NCI-H1930 (cell line): Measurements from ENCODE around the gene DLG2.
"Not testable (repeated sequence)": the region's sequence is repeated elsewhere in the genome, so short reads cannot be mapped to it uniquely, and the experiment has no call there.

Source experiments
- DNase-seq, 2 experiments: peaks; one replicate each; lab custom pipeline; 2025; lab: John Stamatoyannopoulos, UW

Gene DLG2

GRCh38 chr11:83773950-83774880 lies 1852.9 kb downstream of the DLG2 start:
- peak; percentile 40 to 44 for DNase-seq

GRCh38 chr11:83768489-83768888 lies 1858.7 kb downstream of the DLG2 start:
- DNase-seq, result no peak

- DNase-seq, result no peak
These were observed 1860.2 kb downstream of the DLG2 start for GRCh38 chr11:83766932-83767331.

- DNase-seq, result no peak
These were observed 1862.5 kb downstream of the DLG2 start for GRCh38 chr11:83764643-83765042.

- no peak for DNase-seq
These were observed 1866.2 kb downstream of the DLG2 start for GRCh38 chr11:83760932-83761331.

- no peak for DNase-seq
These were observed 1868.0 kb downstream of the DLG2 start for GRCh38 chr11:83759148-83759547.

GRCh38 chr11:83751041-83751440 lies 1876.1 kb downstream of the DLG2 start:
- DNase-seq, result no peak

GRCh38 chr11:83746921-83747585 lies 1880.1 kb downstream of the DLG2 start:
- DNase-seq, result no peak

GRCh38 chr11:83744620-83745192 lies 1882.4 kb downstream of the DLG2 start:
- no peak for DNase-seq

- DNase-seq, result peak in 1 of 2 experiments; percentile 70
These were observed 1890.5 kb downstream of the DLG2 start for GRCh38 chr11:83736684-83737083.

GRCh38 chr11:83734120-83734519 lies 1893.0 kb downstream of the DLG2 start:
- DNase-seq, result no peak

- DNase-seq, result not testable (repeated sequence)
These were observed 1895.9 kb downstream of the DLG2 start for GRCh38 chr11:83731288-83731687.

- DNase-seq, result no peak
These were observed 1898.9 kb downstream of the DLG2 start for GRCh38 chr11:83728281-83728680.

GRCh38 chr11:83727251-83727650 lies 1899.9 kb downstream of the DLG2 start:
- DNase-seq, result no peak

- no peak for DNase-seq
These were observed 1900.8 kb downstream of the DLG2 start for GRCh38 chr11:83726316-83726715.

- DNase-seq, result no peak
These were observed 1901.4 kb downstream of the DLG2 start for GRCh38 chr11:83725728-83726127.

- DNase-seq, result no peak
These were observed 1901.9 kb downstream of the DLG2 start for GRCh38 chr11:83725269-83725560.

GRCh38 chr11:83723999-83724398 lies 1903.1 kb downstream of the DLG2 start:
- no peak for DNase-seq

- DNase-seq, result no peak
These were observed 1904.6 kb downstream of the DLG2 start for GRCh38 chr11:83722392-83723119.

- DNase-seq, result no peak
These were observed 1905.9 kb downstream of the DLG2 start for GRCh38 chr11:83721263-83721662.

- no peak for DNase-seq
These were observed 1906.5 kb downstream of the DLG2 start for GRCh38 chr11:83720675-83721074.

GRCh38 chr11:83717537-83717936 lies 1909.6 kb downstream of the DLG2 start:
- no peak for DNase-seq
